ELF-1 (cell line): ENCODE measurements around the gene KCNG3.

Source experiments
- DNase-seq: peaks from one replicate; pipeline ENCODE4 v3.0.0-alpha.2; 2016; ENCODE audit warnings: low read depth, low spot score

KCNG3 gene

GRCh38 chr2:42493468-42494354 is at the start of gene KCNG3:
Gene KCNG3, minus strand, starts transcription at chr2:42493982. Its CDS starts 481 bp downstream, at chr2:42493501.
- DNase-seq = peak; percentile 72

GRCh38 chr2:42542871-42543270 is 49.1 kb upstream of the KCNG3 start:
- no peak for DNase-seq

- DNase-seq = no peak
Measured at GRCh38 chr2:42537493-42537892, 43.7 kb upstream of the KCNG3 start.

- DNase-seq = no peak
Measured at GRCh38 chr2:42532397-42532796, 38.6 kb upstream of the KCNG3 start.

- peak; percentile 62 for DNase-seq
Measured at GRCh38 chr2:42523341-42523740, 29.6 kb upstream of the KCNG3 start.

GRCh38 chr2:42522035-42522434 is 28.3 kb upstream of the KCNG3 start:
- no peak for DNase-seq

GRCh38 chr2:42519624-42520023 is 25.8 kb upstream of the KCNG3 start:
- DNase-seq = no peak

- DNase-seq = no peak
Measured at GRCh38 chr2:42516418-42516901, 22.7 kb upstream of the KCNG3 start.

- DNase-seq = peak; percentile 86
Measured at GRCh38 chr2:42513252-42513918, 19.6 kb upstream of the KCNG3 start.

GRCh38 chr2:42510608-42511243 is 16.9 kb upstream of the KCNG3 start:
- DNase-seq = peak; percentile 18

- DNase-seq = no peak
Measured at GRCh38 chr2:42510191-42510590, 16.4 kb upstream of the KCNG3 start.

- no peak for DNase-seq
Measured at GRCh38 chr2:42504364-42505230, 10.8 kb upstream of the KCNG3 start.

- no peak for DNase-seq
Measured at GRCh38 chr2:42503291-42503690, 9.5 kb upstream of the KCNG3 start.

- DNase-seq = no peak
Measured at GRCh38 chr2:42498497-42498896, 4.7 kb upstream of the KCNG3 start.

- no peak for DNase-seq
Measured at GRCh38 chr2:42495611-42496010, 1.8 kb upstream of the KCNG3 start.

GRCh38 chr2:42495234-42495581 is 1.4 kb upstream of the KCNG3 start:
- DNase-seq = no peak

- peak; percentile 97 for DNase-seq
Measured at GRCh38 chr2:42494355-42495233, 812 bp upstream of the KCNG3 start.

GRCh38 chr2:42492691-42493467 is 903 bp downstream of the KCNG3 start:
- peak; percentile 71 for DNase-seq

GRCh38 chr2:42488297-42488696 is 5.5 kb downstream of the KCNG3 start:
- DNase-seq = no peak
